T-helper 1 cell (primary cell): ENCODE measurements around the gene KLHL40.

ENCODE experiments used
- DNase-seq, 5 donors: peaks; one replicate each; pipeline ENCODE4 v3.0.0-alpha.2; 2012 to 2020
- total RNA-seq, 4 donors: gene quantifications; one replicate each; lab custom pipeline; 2026; lab: John Stamatoyannopoulos, UW

Gene KLHL40
- 0 reads per million in 4 donors for total RNA-seq

- DNase-seq, result no peak
These were observed at the start of gene KLHL40 for GRCh38 chr3:42685363-42685881. TSS of gene KLHL40 (plus strand) at chr3:42685537. CDS start at chr3:42685619, 82 bp downstream.

GRCh38 chr3:42637001-42637400 lies 48.3 kb upstream of the KLHL40 start:
- no peak for DNase-seq

- DNase-seq, result peak in 3 of 5 donors; percentile 20 to 88 (median 38)
These were observed 46.9 kb upstream of the KLHL40 start for GRCh38 chr3:42638339-42638842.

GRCh38 chr3:42639192-42639591 lies 46.1 kb upstream of the KLHL40 start:
- no peak for DNase-seq

- DNase-seq, result no peak
These were observed 45.2 kb upstream of the KLHL40 start for GRCh38 chr3:42640129-42640528.

- DNase-seq, result no peak
These were observed 44.5 kb upstream of the KLHL40 start for GRCh38 chr3:42640771-42641370.

GRCh38 chr3:42647821-42648459 lies 37.4 kb upstream of the KLHL40 start:
- DNase-seq, result no peak

GRCh38 chr3:42649006-42649405 lies 36.3 kb upstream of the KLHL40 start:
- no peak for DNase-seq

- no peak for DNase-seq
These were observed 35.6 kb upstream of the KLHL40 start for GRCh38 chr3:42649783-42650182.

GRCh38 chr3:42651248-42652091 lies 33.9 kb upstream of the KLHL40 start:
- DNase-seq, result no peak

GRCh38 chr3:42652251-42652610 lies 33.1 kb upstream of the KLHL40 start:
- no peak for DNase-seq

- DNase-seq, result no peak
These were observed 32.6 kb upstream of the KLHL40 start for GRCh38 chr3:42652611-42653302.

- DNase-seq, result no peak
These were observed 32.1 kb upstream of the KLHL40 start for GRCh38 chr3:42653303-42653559.

GRCh38 chr3:42653560-42654330 lies 31.6 kb upstream of the KLHL40 start, which contains the start of gene ZBTB47:
TSS of gene ZBTB47 (plus strand) at chr3:42653697. CDS start at chr3:42658356, 4,659 bp downstream.
- no peak for DNase-seq

- peak in 1 of 5 donors; percentile 16 for DNase-seq
These were observed 30.8 kb upstream of the KLHL40 start for GRCh38 chr3:42654331-42655201.

GRCh38 chr3:42655331-42655888 lies 29.9 kb upstream of the KLHL40 start:
- DNase-seq, result no peak

GRCh38 chr3:42655980-42656679 lies 29.2 kb upstream of the KLHL40 start:
- DNase-seq, result no peak

- DNase-seq, result no peak
These were observed 28.4 kb upstream of the KLHL40 start for GRCh38 chr3:42656680-42657610.

GRCh38 chr3:42657675-42658074 lies 27.7 kb upstream of the KLHL40 start:
- no peak for DNase-seq
